Skin epidermis (tissue), 12 donors: ENCODE results near the gene KNDC1.

ENCODE experiments used
- H3K27ac ChIP-seq, 21 experiments: fragments of 200-600 bp; sonication (generic) in 11 of 21; one replicate each; pipeline ENCODE4 v1.5.0; 2020; ENCODE audit warnings: mild to moderate bottlenecking in 3 of 21, inconsistent platforms in 2 of 21, moderate library complexity in 2 of 21
- H3K4me3 ChIP-seq, 7 experiments: fragments of 200-600 bp; sonication (generic) in 2 of 7; one replicate each; pipeline ENCODE4 v1.5.0; 2020; ENCODE audit warnings: inconsistent platforms in 2 of 7, mild to moderate bottlenecking in 2 of 7, moderate library complexity in 1 of 7

KNDC1 gene

GRCh38 chr10:133199992-133200611, 40.1 kb downstream of the KNDC1 start:
- no peak overlapping the region for H3K4me3 ChIP-seq
- H3K27ac ChIP-seq = no peak overlapping the region

GRCh38 chr10:133200621-133201031, 40.6 kb downstream of the KNDC1 start:
- Histone ChIP-seq H3K27ac (no peak overlapping the region), H3K4me3 (no peak overlapping the region)

- H3K27ac ChIP-seq = no peak overlapping the region
- no peak overlapping the region for H3K4me3 ChIP-seq
These were observed 41.3 kb downstream of the KNDC1 start for GRCh38 chr10:133201151-133201947.

GRCh38 chr10:133201948-133202725, 42.1 kb downstream of the KNDC1 start:
- no peak overlapping the region for H3K4me3 ChIP-seq
- no peak overlapping the region for H3K27ac ChIP-seq

- Histone ChIP-seq H3K27ac (no peak overlapping the region), H3K4me3 (no peak overlapping the region)
These were observed 43.0 kb downstream of the KNDC1 start for GRCh38 chr10:133202778-133203651.

GRCh38 chr10:133203652-133204195, 43.7 kb downstream of the KNDC1 start:
- no peak overlapping the region for H3K27ac ChIP-seq
- no peak overlapping the region for H3K4me3 ChIP-seq

GRCh38 chr10:133204226-133205015, 44.4 kb downstream of the KNDC1 start:
- no peak overlapping the region for H3K27ac ChIP-seq
- H3K4me3 ChIP-seq = no peak overlapping the region

GRCh38 chr10:133205146-133205545, 45.1 kb downstream of the KNDC1 start:
- no peak overlapping the region for H3K27ac ChIP-seq
- H3K4me3 ChIP-seq = no peak overlapping the region

GRCh38 chr10:133206356-133207040, 46.5 kb downstream of the KNDC1 start:
- Histone ChIP-seq H3K4me3 (no peak overlapping the region), H3K27ac (no peak overlapping the region)

- Histone ChIP-seq H3K27ac (no peak overlapping the region), H3K4me3 (no peak overlapping the region)
These were observed 47.1 kb downstream of the KNDC1 start for GRCh38 chr10:133207041-133207600.

- Histone ChIP-seq H3K27ac (no peak overlapping the region), H3K4me3 (no peak overlapping the region)
These were observed 47.6 kb downstream of the KNDC1 start for GRCh38 chr10:133207627-133208026.

GRCh38 chr10:133208466-133208865, 48.4 kb downstream of the KNDC1 start:
- H3K4me3 ChIP-seq = no peak overlapping the region
- H3K27ac ChIP-seq = no peak overlapping the region

GRCh38 chr10:133209117-133209516, 49.1 kb downstream of the KNDC1 start:
- no peak overlapping the region for H3K27ac ChIP-seq
- H3K4me3 ChIP-seq = no peak overlapping the region

GRCh38 chr10:133209641-133210040, 49.6 kb downstream of the KNDC1 start:
- H3K4me3 ChIP-seq = no peak overlapping the region
- H3K27ac ChIP-seq = no peak overlapping the region

GRCh38 chr10:133210398-133211140, 50.5 kb downstream of the KNDC1 start:
- H3K27ac ChIP-seq = no peak overlapping the region
- H3K4me3 ChIP-seq = no peak overlapping the region

- no peak overlapping the region for H3K27ac ChIP-seq
These were observed 51.3 kb downstream of the KNDC1 start for GRCh38 chr10:133211141-133211830.

More at GRCh38 chr10:133211141-133211830, 51.3 kb downstream of the KNDC1 start:
- no peak overlapping the region for H3K4me3 ChIP-seq
